ENCODE measurements around the gene BRIP1.

BRIP1 gene

GRCh38 chr17:61639818-61640217 lies 223.5 kb downstream of the BRIP1 start:
- Histone ChIP-seq H3K4me3 (ENCODE audit: low read length) (no peak overlapping the region), H3K36me3 (ENCODE audit: control insufficient read depth, insufficient read depth, low read length, severe bottlenecking) (no peaks in the 10 kb centered on the region), H3K27me3 (replicated peaks; ENCODE audit: control insufficient read depth, insufficient read depth, low read length) (no peaks in the 10 kb centered on the region), H3K9me3 (ENCODE audit: control insufficient read depth, low read length) (no peaks in the 10 kb centered on the region), H3K9ac (ENCODE audit: low read length) (no peak overlapping the region), H3K4me1 (ENCODE audit: control insufficient read depth, insufficient read depth, low read length) (no peaks in the 10 kb centered on the region)
- DNase-seq (ENCODE audit: low read depth), result no peak

- H3K4me3 ChIP-seq (ENCODE audit: low read length), result no peak overlapping the region
Measured at GRCh38 chr17:61638087-61638486, 225.2 kb downstream of the BRIP1 start.

GRCh38 chr17:61635913-61636432 lies 227.4 kb downstream of the BRIP1 start:
- Histone ChIP-seq H3K4me3 (ENCODE audit: low read length) (no peak overlapping the region), H3K9me3 (ENCODE audit: control insufficient read depth, low read length) (no peaks in the 10 kb centered on the region), H3K9ac (ENCODE audit: low read length) (no peak overlapping the region), H3K36me3 (ENCODE audit: control insufficient read depth, insufficient read depth, low read length, severe bottlenecking) (no peaks in the 10 kb centered on the region), H3K4me1 (ENCODE audit: control insufficient read depth, insufficient read depth, low read length) (no peaks in the 10 kb centered on the region), H3K27me3 (replicated peaks; ENCODE audit: control insufficient read depth, insufficient read depth, low read length) (no peaks in the 10 kb centered on the region)
- peak; percentile 79 for DNase-seq (ENCODE audit: low read depth)

More at GRCh38 chr17:61638087-61638486, 225.2 kb downstream of the BRIP1 start:
- Histone ChIP-seq H3K36me3 (ENCODE audit: control insufficient read depth, insufficient read depth, low read length, severe bottlenecking) (no peaks in the 10 kb centered on the region), H3K9ac (ENCODE audit: low read length) (no peak overlapping the region), H3K4me1 (ENCODE audit: control insufficient read depth, insufficient read depth, low read length) (no peaks in the 10 kb centered on the region), H3K27me3 (replicated peaks; ENCODE audit: control insufficient read depth, insufficient read depth, low read length) (no peaks in the 10 kb centered on the region), H3K9me3 (ENCODE audit: control insufficient read depth, low read length) (no peaks in the 10 kb centered on the region)
- no peak for DNase-seq (ENCODE audit: low read depth)

- DNase-seq (ENCODE audit: low read depth), result no peak
- Histone ChIP-seq H3K4me3 (ENCODE audit: low read length) (no peak overlapping the region), H3K9ac (ENCODE audit: low read length) (no peak overlapping the region), H3K27me3 (replicated peaks; ENCODE audit: control insufficient read depth, insufficient read depth, low read length) (no peaks in the 10 kb centered on the region), H3K9me3 (ENCODE audit: control insufficient read depth, low read length) (no peaks in the 10 kb centered on the region), H3K4me1 (ENCODE audit: control insufficient read depth, insufficient read depth, low read length) (no peaks in the 10 kb centered on the region), H3K36me3 (ENCODE audit: control insufficient read depth, insufficient read depth, low read length, severe bottlenecking) (no peaks in the 10 kb centered on the region)
Measured at GRCh38 chr17:61634942-61635538, 228.3 kb downstream of the BRIP1 start.

- Histone ChIP-seq H3K9ac (ENCODE audit: low read length) (no peak overlapping the region), H3K9me3 (ENCODE audit: control insufficient read depth, low read length) (no peaks in the 10 kb centered on the region), H3K27me3 (replicated peaks; ENCODE audit: control insufficient read depth, insufficient read depth, low read length) (no peaks in the 10 kb centered on the region), H3K4me3 (ENCODE audit: low read length) (no peak overlapping the region), H3K36me3 (ENCODE audit: control insufficient read depth, insufficient read depth, low read length, severe bottlenecking) (no peaks in the 10 kb centered on the region), H3K4me1 (ENCODE audit: control insufficient read depth, insufficient read depth, low read length) (no peaks in the 10 kb centered on the region)
- DNase-seq (ENCODE audit: low read depth), result no peak
Measured at GRCh38 chr17:61634011-61634539, 229.3 kb downstream of the BRIP1 start.

- no peaks in the 10 kb centered on the region for H3K9me3 ChIP-seq (ENCODE audit: control insufficient read depth, low read length)
- H3K4me1 ChIP-seq (ENCODE audit: control insufficient read depth, insufficient read depth, low read length), result no peaks in the 10 kb centered on the region
- no peaks in the 10 kb centered on the region for H3K36me3 ChIP-seq (ENCODE audit: control insufficient read depth, insufficient read depth, low read length, severe bottlenecking)
- no peak overlapping the region for H3K9ac ChIP-seq (ENCODE audit: low read length)
- no peaks in the 10 kb centered on the region for H3K27me3 ChIP-seq (replicated peaks; ENCODE audit: control insufficient read depth, insufficient read depth, low read length)
- DNase-seq (ENCODE audit: low read depth), result no peak
- no peak overlapping the region for H3K4me3 ChIP-seq (ENCODE audit: low read length)
Measured at GRCh38 chr17:61632826-61633225, 230.5 kb downstream of the BRIP1 start.

DNA sequence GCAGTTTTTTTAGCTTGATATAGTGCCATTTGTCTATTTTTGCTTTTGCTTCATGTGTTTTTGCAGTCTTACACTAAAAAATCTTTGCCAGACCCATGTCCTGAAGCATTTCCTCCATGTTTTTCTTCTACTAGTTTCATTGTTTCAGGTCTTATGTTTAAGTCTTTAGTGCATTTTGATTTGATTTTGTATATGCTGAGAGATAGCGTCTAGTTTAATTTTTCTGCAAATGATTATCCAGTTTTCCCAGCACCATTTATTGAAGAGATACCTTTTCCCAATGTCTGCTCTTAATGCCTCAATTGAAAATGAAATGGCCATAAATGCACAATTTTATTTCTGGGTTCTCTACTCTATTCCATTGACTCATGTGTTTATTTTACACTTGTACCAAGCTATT lies 231.5 kb downstream of the BRIP1 start:
- no peak for DNase-seq (ENCODE audit: low read depth)

More for the DNA sequence above, 231.5 kb downstream of the BRIP1 start:
- no peaks in the 10 kb centered on the region for H3K4me1 ChIP-seq (ENCODE audit: control insufficient read depth, insufficient read depth, low read length)
- H3K9me3 ChIP-seq (ENCODE audit: control insufficient read depth, low read length), result no peaks in the 10 kb centered on the region
- no peak overlapping the region for H3K9ac ChIP-seq (ENCODE audit: low read length)
- no peaks in the 10 kb centered on the region for H3K27me3 ChIP-seq (replicated peaks; ENCODE audit: control insufficient read depth, insufficient read depth, low read length)
- no peak overlapping the region for H3K4me3 ChIP-seq (ENCODE audit: low read length)
- H3K36me3 ChIP-seq (ENCODE audit: control insufficient read depth, insufficient read depth, low read length, severe bottlenecking), result no peaks in the 10 kb centered on the region
